Vagina (tissue), 2 donors: ENCODE data around the gene CDK14.

ENCODE experiments used
- POLR2A ChIP-seq, 2 donors: fragments of 450-650 bp; IDR thresholded peaks; one replicate each; pipeline ENCODE4 v1.6.1; 2017; ENCODE audit warnings: antibody characterized with exemption in 2 of 2, mild to moderate bottlenecking in 2 of 2, moderate library complexity in 2 of 2
- POLR2AphosphoS5 ChIP-seq, 2 donors: sonication (generic); formaldehyde crosslinking; IDR thresholded peaks; one replicate each; pipeline ENCODE4 v1.9.0; 2017; ENCODE audit warnings: antibody characterized with exemption in 2 of 2, mild to moderate bottlenecking in 2 of 2, low read depth in 1 of 2; ENCODE audit not compliant: insufficient read depth in 1 of 2
- TF ChIP-seq, protein P1 (sequence below), 3 experiments: fragments of 450-650 bp in 2 of 3; fragments of 200-600 bp in 1 of 3; sonication (generic) in 1 of 3; IDR thresholded peaks; one replicate each; pipeline ENCODE4 v1.5.1; 2017 to 2019; ENCODE audit warnings: antibody characterized with exemption in 3 of 3, mild to moderate bottlenecking in 2 of 3, moderate library complexity in 2 of 3

DNA sequence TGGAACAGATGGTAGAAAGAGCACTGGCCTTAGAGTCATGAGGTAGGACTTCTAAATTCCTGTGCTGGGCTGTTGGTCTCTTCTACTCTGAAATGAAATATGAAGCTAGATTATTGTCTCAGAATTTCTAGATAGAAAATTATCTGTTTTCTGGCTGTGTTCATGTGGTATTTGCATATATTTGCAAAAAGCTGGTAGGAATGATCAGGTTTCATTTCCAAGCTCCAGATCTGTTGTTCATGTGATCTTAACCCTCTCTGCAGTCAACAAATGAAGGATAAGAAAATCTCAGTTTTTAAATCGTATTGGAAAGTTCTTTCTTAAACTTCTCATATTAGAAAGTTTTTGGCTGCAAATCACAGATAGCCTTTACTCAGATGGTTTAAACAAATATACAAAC, 248.3 kb downstream of the CDK14 start:
- TF ChIP-seq, protein P1, sequence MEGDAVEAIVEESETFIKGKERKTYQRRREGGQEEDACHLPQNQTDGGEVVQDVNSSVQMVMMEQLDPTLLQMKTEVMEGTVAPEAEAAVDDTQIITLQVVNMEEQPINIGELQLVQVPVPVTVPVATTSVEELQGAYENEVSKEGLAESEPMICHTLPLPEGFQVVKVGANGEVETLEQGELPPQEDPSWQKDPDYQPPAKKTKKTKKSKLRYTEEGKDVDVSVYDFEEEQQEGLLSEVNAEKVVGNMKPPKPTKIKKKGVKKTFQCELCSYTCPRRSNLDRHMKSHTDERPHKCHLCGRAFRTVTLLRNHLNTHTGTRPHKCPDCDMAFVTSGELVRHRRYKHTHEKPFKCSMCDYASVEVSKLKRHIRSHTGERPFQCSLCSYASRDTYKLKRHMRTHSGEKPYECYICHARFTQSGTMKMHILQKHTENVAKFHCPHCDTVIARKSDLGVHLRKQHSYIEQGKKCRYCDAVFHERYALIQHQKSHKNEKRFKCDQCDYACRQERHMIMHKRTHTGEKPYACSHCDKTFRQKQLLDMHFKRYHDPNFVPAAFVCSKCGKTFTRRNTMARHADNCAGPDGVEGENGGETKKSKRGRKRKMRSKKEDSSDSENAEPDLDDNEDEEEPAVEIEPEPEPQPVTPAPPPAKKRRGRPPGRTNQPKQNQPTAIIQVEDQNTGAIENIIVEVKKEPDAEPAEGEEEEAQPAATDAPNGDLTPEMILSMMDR (IDR thresholded peaks at IDR 0.05) = no peak
- TF ChIP-seq POLR2A (IDR thresholded peaks at IDR 0.05) = no peak
- TF ChIP-seq POLR2AphosphoS5 (IDR thresholded peaks at IDR 0.05; ENCODE audit: insufficient read depth in 1 of 2, low read depth in 1 of 2) = no peak
